8988T (cell line): ENCODE results near the gene LIMS3.
"Not testable (repeated sequence)": the region's sequence is repeated elsewhere in the genome, so short reads cannot be mapped to it uniquely, and the experiment has no call there.

Experiments
- DNase-seq: peaks from one replicate; pipeline ENCODE4 v3.0.0; 2011

Gene LIMS3

GRCh38 chr2:109927803-109928202 is 29.3 kb downstream of the LIMS3 start:
- not testable (repeated sequence) for DNase-seq

- DNase-seq: not testable (repeated sequence)
Measured at GRCh38 chr2:109929222-109929621, 30.7 kb downstream of the LIMS3 start.

- not testable (repeated sequence) for DNase-seq
Measured at GRCh38 chr2:109936534-109936933, 38.0 kb downstream of the LIMS3 start.

- not testable (repeated sequence) for DNase-seq
Measured at GRCh38 chr2:109945362-109945761, 46.9 kb downstream of the LIMS3 start.

GRCh38 chr2:109947262-109947958 is 48.9 kb downstream of the LIMS3 start:
- DNase-seq: not testable (repeated sequence)

GRCh38 chr2:109947959-109948520 is 49.6 kb downstream of the LIMS3 start:
- not testable (repeated sequence) for DNase-seq

- not testable (repeated sequence) for DNase-seq
Measured at GRCh38 chr2:109950146-109950843, 51.8 kb downstream of the LIMS3 start.

GRCh38 chr2:109963942-109964341 is 65.5 kb downstream of the LIMS3 start:
- DNase-seq: not testable (repeated sequence)

- not testable (repeated sequence) for DNase-seq
Measured at GRCh38 chr2:109965482-109965881, 67.0 kb downstream of the LIMS3 start.

GRCh38 chr2:109966107-109966736 is 67.7 kb downstream of the LIMS3 start:
- DNase-seq: not testable (repeated sequence)

- not testable (repeated sequence) for DNase-seq
Measured at GRCh38 chr2:109966858-109967257, 68.4 kb downstream of the LIMS3 start.

- DNase-seq: not testable (repeated sequence)
Measured at GRCh38 chr2:109969864-109970263, 71.4 kb downstream of the LIMS3 start.

GRCh38 chr2:109971710-109972109 is 73.2 kb downstream of the LIMS3 start:
- DNase-seq: not testable (repeated sequence)
